Measurements from ENCODE around the gene MINDY3.
"Not testable (repeated sequence)": the region's sequence is repeated elsewhere in the genome, so short reads cannot be mapped to it uniquely, and the experiment has no call there.

MINDY3 gene

GRCh38 chr10:15764892-15765454 lies 95.3 kb downstream of the MINDY3 start:
- DNase-seq = no peak

- DNase-seq = no peak
Observed at GRCh38 chr10:15763006-15763405, 97.3 kb downstream of the MINDY3 start.

- not testable (repeated sequence) for DNase-seq
Observed at GRCh38 chr10:15762239-15762638, 98.1 kb downstream of the MINDY3 start.

GRCh38 chr10:15761224-15761623 lies 99.1 kb downstream of the MINDY3 start:
- DNase-seq = not testable (repeated sequence)

- no peak for DNase-seq
Observed at GRCh38 chr10:15760681-15761080, 99.6 kb downstream of the MINDY3 start.

- DNase-seq = no peak
Observed at GRCh38 chr10:15759265-15759664, 101.0 kb downstream of the MINDY3 start.

GRCh38 chr10:15758618-15759017 lies 101.7 kb downstream of the MINDY3 start:
- no peak for DNase-seq

GRCh38 chr10:15754937-15755336 lies 105.4 kb downstream of the MINDY3 start:
- DNase-seq = no peak

GRCh38 chr10:15751046-15751445 lies 109.3 kb downstream of the MINDY3 start:
- DNase-seq = no peak

- DNase-seq = no peak
Observed at GRCh38 chr10:15748126-15748525, 112.2 kb downstream of the MINDY3 start.

GRCh38 chr10:15747632-15748031 lies 112.7 kb downstream of the MINDY3 start:
- DNase-seq = no peak

GRCh38 chr10:15745751-15746150 lies 114.6 kb downstream of the MINDY3 start:
- no peak for DNase-seq

GRCh38 chr10:15744217-15744865 lies 116.0 kb downstream of the MINDY3 start:
- peak; percentile 86 for DNase-seq

GRCh38 chr10:15743443-15743842 lies 116.9 kb downstream of the MINDY3 start:
- no peak for DNase-seq

- no peak for DNase-seq
Observed at GRCh38 chr10:15742836-15743235, 117.5 kb downstream of the MINDY3 start.

- DNase-seq = no peak
Observed at GRCh38 chr10:15742102-15742501, 118.2 kb downstream of the MINDY3 start.

GRCh38 chr10:15741581-15741980 lies 118.7 kb downstream of the MINDY3 start:
- no peak for DNase-seq

GRCh38 chr10:15740261-15740660 lies 120.0 kb downstream of the MINDY3 start:
- no peak for DNase-seq

GRCh38 chr10:15739254-15739970 lies 120.9 kb downstream of the MINDY3 start:
- no peak for DNase-seq

GRCh38 chr10:15738270-15738925 lies 121.9 kb downstream of the MINDY3 start:
- DNase-seq = no peak

GRCh38 chr10:15737656-15738055 lies 122.7 kb downstream of the MINDY3 start:
- peak; percentile 8 for DNase-seq

- DNase-seq = no peak
Observed at GRCh38 chr10:15735763-15736162, 124.5 kb downstream of the MINDY3 start.

- DNase-seq = no peak
Observed at GRCh38 chr10:15730341-15730740, 130.0 kb downstream of the MINDY3 start.

- no peak for DNase-seq
Observed at GRCh38 chr10:15729890-15730289, 130.4 kb downstream of the MINDY3 start.

All from hematopoietic multipotent progenitor cell treated with erythropoietin and hydrocortisone succinate and interleukin-3 and kit ligand, for 4 days (in vitro differentiated cells).